ENCODE data around the gene TRIM72. TPM values are rescaled to one million over a fixed set of nuclear protein-coding genes. Genes with fewer than 3 reads are reported as not detected.

TRIM72 gene
- total and polyA plus RNA-seq, 2 of the 8 experiments (the other 6 are each of a cell fraction or from before 2014, with no cell fraction given), result 0.57 to 2.1 TPM

- Histone ChIP-seq H2AFZ (ENCODE audit: low read length) (no peak overlapping the region), H2BK12ac (ENCODE audit: low read depth, low read length) (peak overlapping the region; percentile 84; the same call in 1 of the 2 replicates), H3K14ac (ENCODE audit: insufficient read length) (no peak overlapping the region), H4K8ac (ENCODE audit: extremely low read depth, insufficient read depth, low read length) (peak overlapping the region; percentile 93), H3K4me2 (ENCODE audit: insufficient read depth in 1 of 2, low read depth in 2 of 2, low read length in 2 of 2) (peak overlapping the region; percentile 79 to 92), H3K23ac (ENCODE audit: insufficient read length) (no peak overlapping the region), H2BK5ac (ENCODE audit: low read depth, low read length) (0 out of 2 replicates have a peak overlapping the region, but pooled peaks have one; percentile 24), H4K20me1 (replicated peaks in 1 of 2; ENCODE audit: control insufficient read depth in 1 of 2, insufficient read depth in 2 of 2, low read length in 2 of 2) (no peaks in the 10 kb centered on the region), H3K4ac (replicated peaks; ENCODE audit: insufficient read length, low read depth, low read length) (peak overlapping the region; percentile 67), H4K91ac (replicated peaks; ENCODE audit: insufficient read length, low read length) (no peak overlapping the region), H2BK20ac (ENCODE audit: low read length) (no peak overlapping the region), H3K79me1 (ENCODE audit: low read depth, low read length) (no peaks in the 10 kb centered on the region), H3K4me1 (replicated peaks in 1 of 4; ENCODE audit: control insufficient read depth in 3 of 4, insufficient read depth in 4 of 4, low read length in 3 of 4) (peaks cover 0 to 33% (median 20%) of the 10 kb centered on the region in 4 experiments; a peak in 6 of 7 replicates), H4K5ac (ENCODE audit: insufficient read length, low read depth, low read length) (peak overlapping the region; percentile 19), H2AK5ac (ENCODE audit: low read depth, low read length) (no peak overlapping the region), H3K18ac (ENCODE audit: extremely low read depth, low read length) (no peak overlapping the region; the same call in 1 of the 2 replicates), H2BK15ac (ENCODE audit: low read length) (no peak overlapping the region), H3K9me3 (ENCODE audit: insufficient read depth in 2 of 2, low read depth in 1 of 2, low read length in 1 of 2) (no peaks in the 10 kb centered on the region), H2BK120ac (replicated peaks; ENCODE audit: low read depth, low read length) (no peak overlapping the region), H3K23me2 (ENCODE audit: low read depth, low read length) (peaks cover 19% of the 10 kb centered on the region), H3K9ac (replicated peaks in 1 of 4; ENCODE audit: extremely low read depth in 1 of 4, low read depth in 3 of 4, low read length in 3 of 4) (no peak overlapping the region), H3K27ac (ENCODE audit: low read depth, low read length) (no peak overlapping the region), H3K27me3 (replicated peaks in 1 of 4; ENCODE audit: control insufficient read depth in 3 of 4, extremely low read depth in 1 of 4, insufficient read depth in 3 of 4, low read length in 3 of 4) (peaks cover 8 to 21% (median 19%) of the 10 kb centered on the region in 4 experiments), H3K4me3 (ENCODE audit: extremely low read depth in 1 of 4, insufficient read depth in 2 of 4, low read depth in 3 of 4, low read length in 4 of 4) (peak overlapping the region; percentile 30 to 74 (median 59)), H3K79me2 (ENCODE audit: control insufficient read depth in 1 of 2, insufficient read depth in 2 of 2, low read length in 2 of 2) (no peaks in the 10 kb centered on the region), H3K56ac (replicated peaks; ENCODE audit: insufficient read length, low read depth, low read length) (no peak overlapping the region), H3K36me3 (ENCODE audit: control insufficient read depth in 2 of 4, insufficient read depth in 4 of 4, low read length in 3 of 4) (no peaks in the 10 kb centered on the region)
- FAIRE-seq, result no peak
- peak; percentile 73 to 86 for DNase-seq (ENCODE audit: low read depth in 1 of 2, low spot score in 2 of 2)
- POLR2A ChIA-PET (ENCODE audit: partially characterized antibody), result interaction anchor here (0.9 to 24.0 kb wide), 13 partner anchors 18 to 243 kb away, joined by 3 to 430 read pairs (median 5); partner anchors contain the start of genes FUS, KAT8 and PYCARD
- CTCF ChIA-PET (ENCODE audit: partially characterized antibody), result interaction anchor here (0.5 to 2.6 kb wide), 16 partner anchors 13 to 245 kb away, joined by 3 to 10 read pairs (median 3); partner anchors contain the start of gene PYCARD
- WGBS, 2 experiments (ENCODE audit: extremely low coverage in 1 of 2, insufficient coverage in 1 of 2, insufficient read length in 1 of 2, insufficient replicate concordance in 2 of 2, low coverage in 1 of 2, low lambda C conversion rate in 2 of 2, missing lambda C conversion rate in 1 of 2), result 3% methylated on average over 49 of the region's 63 CpGs; no CpG with 5 or more reads in 1 of the 2 experiments
- TF ChIP-seq SP4 (IDR thresholded peaks at IDR 0.05; ENCODE audit: low read length) (no peak), CBX8 (IDR thresholded peaks at IDR 0.05; ENCODE audit: borderline replicate concordance, low read depth, low read length) (no peak), SP1 (IDR thresholded peaks at IDR 0.05; ENCODE audit: low read depth, low read length) (no peak; the same call in 1 of the 2 replicates), TCF12 (IDR thresholded peaks at IDR 0.05; ENCODE audit: low read depth, low read length) (no peak), HDAC2 (IDR thresholded peaks at IDR 0.05; ENCODE audit: borderline replicate concordance in 1 of 2, low read depth in 2 of 2, low read length in 2 of 2) (peak in 1 of 2 experiments; percentile 1; a peak in 1 of 4 replicates), MAFK (IDR thresholded peaks at IDR 0.05; ENCODE audit: low read depth, low read length) (no peak), PHF8 (conservative IDR thresholded peaks at IDR 0.05; ENCODE audit: low read depth, low read length) (no peak), TAF1 (IDR thresholded peaks at IDR 0.05; ENCODE audit: low read depth, low read length) (no peak), JUN (IDR thresholded peaks at IDR 0.05; ENCODE audit: low read depth, low read length) (no peak)
These were observed 1.6 kb downstream of the TRIM72 start for GRCh38 chr16:31215287-31216162.

Measured in H1 (cell line).